ENCODE measurements around the gene ZNF609.

The ZNF609 gene

GRCh38 chr15:64438653-64439447, 21.5 kb upstream of the ZNF609 start:
- Histone ChIP-seq H3K9ac (ENCODE audit: low read depth, low read length) (no peak overlapping the region), H3K36me3 (ENCODE audit: control insufficient read depth, insufficient read depth, low read length) (no peaks in the 10 kb centered on the region), H3K27ac (ENCODE audit: low read depth, low read length) (no peak overlapping the region), H3K9me3 (ENCODE audit: control insufficient read depth, insufficient read depth, low read length) (no peaks in the 10 kb centered on the region), H3K27me3 (ENCODE audit: control insufficient read depth, insufficient read depth, low read length) (no peaks in the 10 kb centered on the region), H3K4me3 (ENCODE audit: low read depth, low read length) (no peak overlapping the region), H3K4me1 (ENCODE audit: control insufficient read depth, insufficient read depth, low read length) (no peaks in the 10 kb centered on the region)

GRCh38 chr15:64441852-64442251, 18.5 kb upstream of the ZNF609 start:
- H3K9me3 ChIP-seq (ENCODE audit: control insufficient read depth, insufficient read depth, low read length): no peaks in the 10 kb centered on the region
- no peak overlapping the region for H3K27ac ChIP-seq (ENCODE audit: low read depth, low read length)
- no peak overlapping the region for H3K4me3 ChIP-seq (ENCODE audit: low read depth, low read length)
- H3K27me3 ChIP-seq (ENCODE audit: control insufficient read depth, insufficient read depth, low read length): no peaks in the 10 kb centered on the region
- H3K4me1 ChIP-seq (ENCODE audit: control insufficient read depth, insufficient read depth, low read length): no peaks in the 10 kb centered on the region
- H3K36me3 ChIP-seq (ENCODE audit: control insufficient read depth, insufficient read depth, low read length): peaks cover 3% of the 10 kb centered on the region
- H3K9ac ChIP-seq (ENCODE audit: low read depth, low read length): no peak overlapping the region

GRCh38 chr15:64443016-64443415, 17.4 kb upstream of the ZNF609 start:
- H3K9ac ChIP-seq (ENCODE audit: low read depth, low read length): no peak overlapping the region
- no peaks in the 10 kb centered on the region for H3K27me3 ChIP-seq (ENCODE audit: control insufficient read depth, insufficient read depth, low read length)
- no peak overlapping the region for H3K4me3 ChIP-seq (ENCODE audit: low read depth, low read length)
- no peaks in the 10 kb centered on the region for H3K4me1 ChIP-seq (ENCODE audit: control insufficient read depth, insufficient read depth, low read length)
- peaks cover 8% of the 10 kb centered on the region for H3K36me3 ChIP-seq (ENCODE audit: control insufficient read depth, insufficient read depth, low read length)
- no peak overlapping the region for H3K27ac ChIP-seq (ENCODE audit: low read depth, low read length)
- H3K9me3 ChIP-seq (ENCODE audit: control insufficient read depth, insufficient read depth, low read length): no peaks in the 10 kb centered on the region

- H3K27me3 ChIP-seq (ENCODE audit: control insufficient read depth, insufficient read depth, low read length): no peaks in the 10 kb centered on the region
- H3K9ac ChIP-seq (ENCODE audit: low read depth, low read length): no peak overlapping the region
- no peak overlapping the region for H3K27ac ChIP-seq (ENCODE audit: low read depth, low read length)
- peaks cover 8% of the 10 kb centered on the region for H3K36me3 ChIP-seq (ENCODE audit: control insufficient read depth, insufficient read depth, low read length)
- no peaks in the 10 kb centered on the region for H3K4me1 ChIP-seq (ENCODE audit: control insufficient read depth, insufficient read depth, low read length)
- no peak overlapping the region for H3K4me3 ChIP-seq (ENCODE audit: low read depth, low read length)
- no peaks in the 10 kb centered on the region for H3K9me3 ChIP-seq (ENCODE audit: control insufficient read depth, insufficient read depth, low read length)
Measured at GRCh38 chr15:64443747-64444621, 16.4 kb upstream of the ZNF609 start.

- Histone ChIP-seq H3K9me3 (ENCODE audit: control insufficient read depth, insufficient read depth, low read length) (no peaks in the 10 kb centered on the region), H3K36me3 (ENCODE audit: control insufficient read depth, insufficient read depth, low read length) (peaks cover 8% of the 10 kb centered on the region), H3K27me3 (ENCODE audit: control insufficient read depth, insufficient read depth, low read length) (no peaks in the 10 kb centered on the region), H3K4me3 (ENCODE audit: low read depth, low read length) (no peak overlapping the region), H3K27ac (ENCODE audit: low read depth, low read length) (no peak overlapping the region), H3K9ac (ENCODE audit: low read depth, low read length) (no peak overlapping the region), H3K4me1 (ENCODE audit: control insufficient read depth, insufficient read depth, low read length) (no peaks in the 10 kb centered on the region)
Measured at GRCh38 chr15:64444836-64445235, 15.5 kb upstream of the ZNF609 start.

GRCh38 chr15:64447536-64448315, 12.7 kb upstream of the ZNF609 start:
- Histone ChIP-seq H3K4me3 (ENCODE audit: low read depth, low read length) (no peak overlapping the region), H3K27ac (ENCODE audit: low read depth, low read length) (no peak overlapping the region), H3K36me3 (ENCODE audit: control insufficient read depth, insufficient read depth, low read length) (peaks cover 8% of the 10 kb centered on the region), H3K27me3 (ENCODE audit: control insufficient read depth, insufficient read depth, low read length) (no peaks in the 10 kb centered on the region), H3K4me1 (ENCODE audit: control insufficient read depth, insufficient read depth, low read length) (no peaks in the 10 kb centered on the region), H3K9ac (ENCODE audit: low read depth, low read length) (no peak overlapping the region), H3K9me3 (ENCODE audit: control insufficient read depth, insufficient read depth, low read length) (no peaks in the 10 kb centered on the region)

- H3K36me3 ChIP-seq (ENCODE audit: control insufficient read depth, insufficient read depth, low read length): no peaks in the 10 kb centered on the region; the same call in 1 of the 2 replicates
Measured at GRCh38 chr15:64452988-64453688, 7.2 kb upstream of the ZNF609 start.

GRCh38 chr15:64453689-64454037, 6.7 kb upstream of the ZNF609 start:
- no peaks in the 10 kb centered on the region for H3K9me3 ChIP-seq (ENCODE audit: control insufficient read depth, insufficient read depth, low read length)
- H3K9ac ChIP-seq (ENCODE audit: low read depth, low read length): no peak overlapping the region
- H3K4me1 ChIP-seq (ENCODE audit: control insufficient read depth, insufficient read depth, low read length): peaks cover 12% of the 10 kb centered on the region
- H3K36me3 ChIP-seq (ENCODE audit: control insufficient read depth, insufficient read depth, low read length): no peaks in the 10 kb centered on the region; the same call in 1 of the 2 replicates
- no peak overlapping the region for H3K4me3 ChIP-seq (ENCODE audit: low read depth, low read length)
- no peaks in the 10 kb centered on the region for H3K27me3 ChIP-seq (ENCODE audit: control insufficient read depth, insufficient read depth, low read length)
- peak overlapping the region; percentile 60 for H3K27ac ChIP-seq (ENCODE audit: low read depth, low read length)

More at GRCh38 chr15:64452988-64453688, 7.2 kb upstream of the ZNF609 start:
- H3K27me3 ChIP-seq (ENCODE audit: control insufficient read depth, insufficient read depth, low read length): no peaks in the 10 kb centered on the region
- H3K9ac ChIP-seq (ENCODE audit: low read depth, low read length): no peak overlapping the region
- no peak overlapping the region for H3K4me3 ChIP-seq (ENCODE audit: low read depth, low read length)
- H3K27ac ChIP-seq (ENCODE audit: low read depth, low read length): no peak overlapping the region
- H3K4me1 ChIP-seq (ENCODE audit: control insufficient read depth, insufficient read depth, low read length): peaks cover 12% of the 10 kb centered on the region
- H3K9me3 ChIP-seq (ENCODE audit: control insufficient read depth, insufficient read depth, low read length): no peaks in the 10 kb centered on the region

- no peaks in the 10 kb centered on the region; the same call in 1 of the 2 replicates for H3K36me3 ChIP-seq (ENCODE audit: control insufficient read depth, insufficient read depth, low read length)
- no peaks in the 10 kb centered on the region for H3K9me3 ChIP-seq (ENCODE audit: control insufficient read depth, insufficient read depth, low read length)
- H3K4me1 ChIP-seq (ENCODE audit: control insufficient read depth, insufficient read depth, low read length): peaks cover 14% of the 10 kb centered on the region
- peak overlapping the region; percentile 60 for H3K27ac ChIP-seq (ENCODE audit: low read depth, low read length)
- no peak overlapping the region for H3K9ac ChIP-seq (ENCODE audit: low read depth, low read length)
- H3K4me3 ChIP-seq (ENCODE audit: low read depth, low read length): no peak overlapping the region
- H3K27me3 ChIP-seq (ENCODE audit: control insufficient read depth, insufficient read depth, low read length): no peaks in the 10 kb centered on the region
Measured at GRCh38 chr15:64454282-64454681, 6.1 kb upstream of the ZNF609 start.

- Histone ChIP-seq H3K4me3 (ENCODE audit: low read depth, low read length) (no peak overlapping the region), H3K9me3 (ENCODE audit: control insufficient read depth, insufficient read depth, low read length) (no peaks in the 10 kb centered on the region), H3K36me3 (ENCODE audit: control insufficient read depth, insufficient read depth, low read length) (no peaks in the 10 kb centered on the region; the same call in 1 of the 2 replicates), H3K27ac (ENCODE audit: low read depth, low read length) (no peak overlapping the region), H3K9ac (ENCODE audit: low read depth, low read length) (no peak overlapping the region), H3K4me1 (ENCODE audit: control insufficient read depth, insufficient read depth, low read length) (peaks cover 23% of the 10 kb centered on the region), H3K27me3 (ENCODE audit: control insufficient read depth, insufficient read depth, low read length) (no peaks in the 10 kb centered on the region)
Measured at GRCh38 chr15:64455961-64456371, 4.4 kb upstream of the ZNF609 start.

Measured in HUES48 (cell line).